Thymus (tissue), 11 donors: ENCODE results near the gene OXLD1. TPM values are rescaled to one million over a fixed set of nuclear protein-coding genes. Genes with fewer than 3 reads are reported as not detected.
A peak's percentile ranks its signal among the peaks of the same experiment; 100 is the strongest.

Experiments used
- DNase-seq, 9 donors: peaks; one replicate each; pipeline ENCODE4 v3.0.0-alpha.2; 2013; ENCODE audit warnings: low spot score in 9 of 9, low read depth in 6 of 9, missing footprints in 1 of 9
- H3K27ac ChIP-seq, 2 donors: one replicate each; pipeline ENCODE4 v1.5.1; 2013; ENCODE audit warnings: control low read depth in 1 of 2, low read depth in 1 of 2, low read length in 1 of 2, mild to moderate bottlenecking in 1 of 2, moderate library complexity in 1 of 2
- H3K27me3 ChIP-seq, 2 donors: one replicate each; pipeline ENCODE4 v1.5.1; 2013; ENCODE audit warnings: low read length in 1 of 2; ENCODE audit not compliant: control insufficient read depth in 2 of 2, insufficient read depth in 1 of 2
- H3K36me3 ChIP-seq, 2 donors: one replicate each; pipeline ENCODE4 v1.5.1; 2013; ENCODE audit warnings: low read length in 1 of 2, mild to moderate bottlenecking in 1 of 2, moderate library complexity in 1 of 2; ENCODE audit not compliant: control insufficient read depth in 2 of 2, insufficient read depth in 2 of 2
- H3K4me1 ChIP-seq, 2 donors: one replicate each; pipeline ENCODE4 v1.5.1; 2013; ENCODE audit warnings: low read length in 2 of 2; ENCODE audit not compliant: control insufficient read depth in 2 of 2, insufficient read depth in 2 of 2
- H3K4me3 ChIP-seq, 2 donors: one replicate each; pipeline ENCODE4 v1.5.1; 2013; ENCODE audit warnings: low read length in 2 of 2, control low read depth in 1 of 2, mild to moderate bottlenecking in 1 of 2
- H3K9me3 ChIP-seq, 2 donors: one replicate each; pipeline ENCODE4 v1.5.1; 2013; ENCODE audit warnings: low read length in 1 of 2, mild to moderate bottlenecking in 1 of 2; ENCODE audit not compliant: control insufficient read depth in 2 of 2, insufficient read depth in 1 of 2
- WGBS: extraction: QIAGEN DNeasy Blood & Tissue Kit; methylation state at CpG from one replicate; pipeline ENCODE4 v1.1.7; 2013; 5-methylcytosine and 5-hydroxymethylcytosine counted together
- polyA plus RNA-seq: library from polyadenylated mRNA; stranded (reverse); fragments of 200-250 nt; gene quantifications from one replicate; pipeline ENCODE4 v1.2.3, GENCODE V29; 2013
- total RNA-seq: library from RNA; stranded (reverse); fragments of 120-200 nt; gene quantifications from one replicate; pipeline ENCODE4 v1.2.4, GENCODE V29; 2013
- donor health status: healthy.

OXLD1 gene
- total and polyA plus RNA-seq, 2 donors = 60.9 to 83.0 TPM

DNA sequence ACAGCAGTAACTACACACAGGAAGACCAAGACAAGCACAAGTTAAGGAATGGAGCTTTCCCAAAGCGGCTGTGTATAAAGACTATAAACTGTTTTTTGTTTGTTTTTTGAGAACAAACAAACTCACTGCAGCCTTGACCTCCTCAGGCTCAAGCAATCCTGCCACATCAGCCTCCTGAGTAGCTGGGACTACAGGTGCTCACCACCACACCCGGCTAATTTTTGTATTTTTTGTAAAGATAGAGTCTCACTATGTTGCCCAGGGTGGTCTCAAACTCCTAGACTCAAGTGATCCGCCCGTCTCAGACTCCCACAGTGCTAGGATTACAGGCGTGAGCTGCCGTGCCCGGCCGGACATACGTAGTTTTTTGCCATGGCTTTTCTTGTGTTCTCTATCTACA is 6.0 kb downstream of the OXLD1 start:
- H3K4me1 ChIP-seq = peaks cover 0 to 36% of the 10 kb centered on the region in 2 donors
- H3K4me3 ChIP-seq = no peak overlapping the region
- H3K27ac ChIP-seq = no peak overlapping the region
- no peaks in the 10 kb centered on the region for H3K9me3 ChIP-seq
- no peaks in the 10 kb centered on the region for H3K27me3 ChIP-seq
- 98% methylated on average over 9 of the region's 9 CpGs for WGBS
- no peak for DNase-seq
- peaks cover 4 to 6% of the 10 kb centered on the region in 2 donors for H3K36me3 ChIP-seq

DNA sequence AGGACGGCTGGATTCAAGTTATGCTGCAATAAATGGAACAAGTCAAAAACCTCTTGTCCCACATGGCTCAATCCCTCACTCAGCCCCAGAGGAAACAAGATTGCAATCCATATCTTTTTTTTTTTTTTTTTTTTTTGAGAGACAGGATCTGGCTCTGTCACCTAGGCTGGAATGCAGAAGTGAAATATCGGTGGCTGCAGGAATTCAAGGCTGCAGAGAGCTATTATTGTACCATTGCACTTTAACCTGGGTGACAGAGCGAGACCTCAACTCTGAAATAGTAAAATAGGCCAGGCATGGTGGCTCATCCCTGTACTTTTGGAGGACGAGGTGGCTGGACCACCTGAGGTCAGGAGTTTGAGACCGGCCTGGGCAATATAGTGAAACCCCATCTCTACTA is 7.4 kb downstream of the OXLD1 start:
- DNase-seq = no peak
- no peak overlapping the region for H3K27ac ChIP-seq
- WGBS = 89% methylated on average over 5 of the region's 5 CpGs
- no peaks in the 10 kb centered on the region for H3K36me3 ChIP-seq
- H3K4me3 ChIP-seq = no peak overlapping the region
- peaks cover 0 to 32% of the 10 kb centered on the region in 2 donors for H3K4me1 ChIP-seq
- no peaks in the 10 kb centered on the region for H3K27me3 ChIP-seq
- H3K9me3 ChIP-seq = no peaks in the 10 kb centered on the region

DNA sequence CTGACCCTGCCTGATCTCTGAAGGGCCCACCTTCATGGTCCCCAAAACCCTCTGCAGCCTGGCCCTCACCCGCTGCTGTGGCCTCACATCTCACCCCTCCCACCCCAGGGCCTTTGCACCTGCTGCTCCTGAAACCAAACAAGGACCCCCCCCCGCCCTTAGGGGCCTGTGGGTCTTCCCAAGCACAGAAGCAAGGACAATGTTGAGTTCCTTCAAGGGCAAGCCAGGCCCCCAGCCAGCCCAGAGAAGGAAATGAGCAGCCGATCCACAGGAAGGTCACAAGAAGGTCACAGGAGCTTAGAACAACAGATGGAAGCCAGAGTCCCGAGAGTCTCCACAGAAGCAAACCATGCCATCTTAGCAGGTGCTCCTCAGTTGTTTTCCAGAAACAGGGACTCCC is 9.6 kb downstream of the OXLD1 start:
- Histone ChIP-seq H3K36me3 (no peaks in the 10 kb centered on the region), H3K9me3 (no peaks in the 10 kb centered on the region), H3K4me3 (no peak overlapping the region), H3K27ac (no peak overlapping the region), H3K27me3 (no peaks in the 10 kb centered on the region), H3K4me1 (peaks cover 5 to 29% of the 10 kb centered on the region in 2 donors)
- no peak for DNase-seq
- 66% methylated on average over 4 of the region's 4 CpGs for WGBS

DNA sequence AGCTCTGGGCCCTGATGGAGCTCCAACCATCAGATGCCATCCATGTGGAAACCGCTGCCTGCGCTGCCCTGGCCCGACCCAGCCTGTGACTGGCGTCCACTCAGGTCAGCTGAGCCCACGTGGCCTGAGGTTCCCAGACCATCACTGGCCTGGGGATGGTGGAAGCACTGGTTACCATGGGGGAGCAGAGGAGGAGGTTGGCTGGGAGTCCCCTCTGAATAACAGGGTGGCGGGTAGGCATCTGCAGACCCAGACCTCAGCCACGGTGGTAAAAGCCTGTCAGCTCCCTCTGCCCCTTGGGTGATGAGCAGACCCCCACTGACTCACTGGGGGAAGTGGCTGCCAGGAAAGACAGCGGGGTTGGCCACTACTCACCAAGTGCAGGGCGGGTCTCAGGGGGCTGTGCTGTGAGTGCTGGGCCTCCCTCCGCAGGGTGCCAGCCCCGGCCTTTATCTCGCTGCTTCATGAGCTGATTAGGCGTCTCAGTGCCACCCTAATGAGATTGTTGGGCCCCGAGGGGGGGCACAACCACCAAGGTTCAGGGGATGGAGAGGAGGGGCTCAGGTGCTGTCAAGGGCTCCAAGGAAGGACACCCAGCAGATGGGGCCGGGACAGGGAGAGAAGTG is 10.2 kb downstream of the OXLD1 start, which contains the start of gene PDE6G:
PDE6G (minus strand) TSS at position 425 of the 626 bp plus-strand sequence. CDS start 3,237 bp downstream, outside the sequence.
- Histone ChIP-seq H3K36me3 (no peaks in the 10 kb centered on the region), H3K4me1 (peaks cover 5 to 29% of the 10 kb centered on the region in 2 donors), H3K27me3 (no peaks in the 10 kb centered on the region), H3K4me3 (no peak within 1 kb of the TSS), H3K9me3 (no peaks in the 10 kb centered on the region), H3K27ac (no peak within 1 kb of the TSS)
- 95% methylated on average over 15 of the region's 15 CpGs for WGBS
- DNase-seq = no peak

DNA sequence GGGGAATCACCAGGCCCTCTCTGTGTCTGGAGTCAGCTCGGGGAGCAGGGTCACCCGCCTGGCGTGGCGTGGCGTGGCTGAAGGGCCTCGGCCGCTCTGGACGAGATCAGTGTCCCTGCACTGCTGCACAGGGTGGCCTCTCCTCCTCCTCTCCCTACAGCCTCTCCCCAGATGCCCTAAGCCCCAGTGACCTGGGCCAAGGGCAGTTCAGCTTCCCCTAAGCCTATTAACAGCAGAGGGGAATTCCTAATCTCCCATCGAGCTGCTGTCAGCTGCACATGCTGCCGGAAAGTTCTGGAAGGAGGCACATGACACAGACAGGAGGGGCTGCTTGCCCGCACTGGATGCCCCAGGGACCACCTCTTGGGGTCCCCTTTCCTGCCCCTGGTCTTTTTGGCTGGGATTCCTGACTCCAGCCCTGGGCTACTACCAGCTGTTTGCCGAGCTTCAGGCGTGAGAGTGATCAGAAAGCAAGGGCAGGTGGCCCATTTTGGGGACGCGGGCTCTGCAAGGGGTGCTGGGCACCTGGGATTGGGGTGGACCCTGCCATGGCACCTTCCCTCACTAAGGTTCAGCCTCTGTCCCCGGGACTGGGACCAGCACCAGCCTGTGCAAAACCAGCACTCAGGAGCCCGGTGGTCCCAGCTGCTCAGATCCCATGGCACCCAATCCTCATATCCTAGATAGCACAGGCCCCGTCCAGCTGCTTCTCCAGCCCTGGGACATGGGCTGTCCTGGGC is 10.9 kb downstream of the OXLD1 start:
- Histone ChIP-seq H3K4me1 (peaks cover 5 to 29% of the 10 kb centered on the region in 2 donors), H3K27ac (no peak overlapping the region), H3K4me3 (no peak overlapping the region), H3K9me3 (no peaks in the 10 kb centered on the region), H3K27me3 (peaks cover 0 to 2% of the 10 kb centered on the region in 2 donors), H3K36me3 (no peaks in the 10 kb centered on the region)
- no peak for DNase-seq
- 93% methylated on average over 18 of the region's 18 CpGs for WGBS

DNA sequence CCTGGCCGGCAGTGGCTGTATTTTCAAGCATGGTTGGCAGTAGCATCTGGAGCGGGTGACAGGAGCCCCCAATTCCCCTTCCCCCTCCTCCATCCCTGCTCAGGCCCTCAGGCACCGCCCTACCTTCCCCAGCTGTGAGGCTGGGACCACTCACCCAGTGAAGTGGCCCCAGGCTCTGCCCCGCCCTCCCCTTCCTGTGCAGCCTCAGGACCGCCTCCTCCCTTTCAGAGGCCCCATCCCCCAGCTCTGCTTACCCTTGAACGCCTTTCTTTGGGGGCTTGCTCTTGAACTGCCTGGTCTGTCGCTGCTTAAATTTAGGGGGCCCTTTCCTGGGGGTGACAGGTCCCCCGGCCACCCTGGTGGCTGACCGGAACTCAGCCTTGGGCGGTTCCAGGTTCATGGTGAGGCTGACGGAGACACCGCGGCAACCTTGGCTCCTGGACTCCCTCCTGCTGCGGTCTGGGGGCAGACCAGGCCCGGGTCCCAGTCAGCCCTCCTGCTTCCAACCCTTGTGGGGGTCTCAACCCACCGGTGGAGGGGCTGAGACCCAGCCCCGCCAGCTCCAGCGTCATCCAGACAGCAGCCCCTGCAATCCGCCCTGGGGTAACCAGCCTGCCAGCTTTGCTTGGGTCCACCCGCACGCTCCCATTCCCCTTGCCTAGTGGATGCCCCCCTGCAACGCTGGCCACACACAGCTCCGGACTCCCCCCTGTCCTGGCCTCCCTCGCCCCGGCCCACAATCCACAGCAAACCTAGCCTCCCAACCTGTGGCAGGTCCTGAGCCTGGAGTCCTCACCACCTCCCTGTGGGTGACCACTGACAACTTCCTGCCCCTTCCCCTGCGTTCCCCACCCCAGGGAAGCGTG is 13.3 kb downstream of the OXLD1 start:
- Histone ChIP-seq H3K4me3 (peak overlapping the region; percentile 56 to 60), H3K4me1 (peaks cover 5 to 29% of the 10 kb centered on the region in 2 donors), H3K27ac (peak overlapping the region; percentile 21 to 71), H3K27me3 (peaks cover 9 to 24% of the 10 kb centered on the region in 2 donors), H3K36me3 (no peaks in the 10 kb centered on the region), H3K9me3 (peaks cover 10 to 16% of the 10 kb centered on the region in 2 donors)
- peak in 6 of 9 donors; percentile 54 to 86 (median 66) for DNase-seq
- WGBS = 7% methylated on average over 27 of the region's 27 CpGs

DNA sequence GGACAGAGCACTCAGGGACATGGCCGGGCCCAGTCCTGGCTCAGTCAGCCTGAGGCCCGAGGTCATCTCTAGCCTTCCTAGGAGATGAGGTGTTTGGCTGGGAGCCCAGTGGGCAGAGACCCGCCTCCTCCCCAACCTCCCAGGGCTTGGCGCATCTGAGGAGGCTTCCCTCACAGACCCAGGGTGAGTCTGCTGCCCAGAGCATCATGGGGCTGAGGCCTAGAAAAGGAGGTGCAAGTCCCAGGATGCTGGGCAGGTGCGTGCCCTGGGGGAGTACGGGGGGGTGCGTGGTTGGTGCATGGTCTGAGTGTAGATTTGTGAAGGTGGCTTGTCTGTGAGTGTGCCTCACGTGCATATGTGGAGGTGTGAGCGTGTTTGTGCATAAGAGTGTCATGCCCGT is 14.7 kb downstream of the OXLD1 start:
- no peak for DNase-seq
- H3K4me1 ChIP-seq = peaks cover 5 to 25% of the 10 kb centered on the region in 2 donors
- no peak overlapping the region for H3K4me3 ChIP-seq
- H3K27ac ChIP-seq = no peak overlapping the region
- peaks cover 23 to 38% of the 10 kb centered on the region in 2 donors for H3K27me3 ChIP-seq
- H3K9me3 ChIP-seq = peaks cover 11 to 16% of the 10 kb centered on the region in 2 donors
- WGBS = 91% methylated on average over 10 of the region's 10 CpGs
- no peaks in the 10 kb centered on the region for H3K36me3 ChIP-seq

DNA sequence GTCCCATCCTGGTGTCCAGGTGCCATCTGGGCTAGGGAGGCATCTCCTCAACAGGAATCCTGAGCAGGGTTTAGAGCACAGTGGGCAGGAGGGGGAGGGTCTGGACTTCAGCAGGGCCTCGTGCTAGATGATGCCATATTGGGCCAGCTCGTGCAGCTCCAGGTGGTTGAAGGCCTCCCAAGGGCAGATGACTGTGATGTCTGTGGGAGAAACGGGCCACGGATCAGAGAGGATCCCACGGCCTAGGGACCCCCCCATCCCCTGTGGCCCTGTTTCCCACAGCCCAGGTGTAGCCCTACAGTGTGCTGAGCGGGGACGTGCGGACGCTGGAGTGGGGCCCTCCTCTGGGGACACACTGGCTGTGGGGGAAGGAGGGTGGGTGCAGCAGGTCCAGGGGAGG is 15.5 kb downstream of the OXLD1 start:
- Histone ChIP-seq H3K36me3 (no peaks in the 10 kb centered on the region), H3K4me3 (no peak overlapping the region), H3K27me3 (peaks cover 23 to 41% of the 10 kb centered on the region in 2 donors), H3K4me1 (peaks cover 5 to 23% of the 10 kb centered on the region in 2 donors), H3K9me3 (peaks cover 11 to 16% of the 10 kb centered on the region in 2 donors), H3K27ac (no peak overlapping the region)
- 92% methylated on average over 9 of the region's 9 CpGs for WGBS
- DNase-seq = no peak
